GM21786 (cell line): ENCODE results near the gene P4HB.
A peak's percentile ranks its signal among the peaks of the same experiment; 100 is the strongest.

ENCODE experiments used
- ATAC-seq: cut with Tn5 transposase; IDR thresholded peaks from one replicate; pipeline ENCODE4 v1.9.1; 2021; ENCODE audit not compliant: unreplicated experiment

The P4HB gene

DNA sequence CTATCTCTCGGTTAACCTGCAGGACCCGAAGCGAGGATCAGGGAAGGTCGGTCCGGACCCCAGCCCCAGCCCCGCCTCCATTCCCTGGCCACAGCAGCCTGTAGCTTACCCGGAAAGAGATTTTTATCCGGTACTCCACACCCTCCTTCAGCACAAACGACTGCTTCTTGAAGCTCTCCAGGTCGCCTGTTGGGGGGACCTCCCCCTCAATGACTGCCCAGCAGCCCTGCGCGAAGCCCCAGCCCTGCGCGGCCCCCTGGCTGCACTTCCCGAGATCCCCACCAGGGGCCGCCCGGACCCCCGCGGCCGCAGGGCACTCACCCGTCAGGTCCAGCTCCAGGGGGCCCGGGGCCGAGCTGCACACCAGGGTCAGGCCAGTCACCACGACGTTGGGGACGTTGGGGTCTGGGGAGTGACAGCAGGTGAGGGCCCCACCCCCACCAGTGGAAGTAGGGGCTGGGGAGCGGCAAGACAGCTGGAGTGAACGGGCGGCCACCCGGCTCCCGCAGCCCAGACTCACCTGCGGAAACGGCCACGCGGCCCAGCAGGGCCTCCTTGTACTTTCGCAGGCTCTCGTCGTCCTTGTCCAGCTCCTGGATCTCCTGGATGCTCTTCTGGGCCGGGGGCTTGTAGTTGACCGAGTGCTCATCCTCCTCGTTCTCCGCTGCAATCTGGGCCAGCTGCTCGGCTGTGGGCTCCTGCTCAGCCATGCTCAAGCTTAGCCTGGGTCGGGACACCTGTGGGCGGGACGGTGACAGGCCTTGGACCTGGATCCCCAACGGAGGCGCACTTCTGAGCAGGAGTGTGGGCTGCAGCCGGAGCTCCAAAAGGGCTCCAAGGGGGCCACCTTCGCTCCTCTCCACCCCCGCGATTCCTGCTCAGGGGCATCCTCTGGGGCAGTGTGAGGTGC is 9.1 kb upstream of the P4HB start:
- ATAC-seq: no peak

DNA sequence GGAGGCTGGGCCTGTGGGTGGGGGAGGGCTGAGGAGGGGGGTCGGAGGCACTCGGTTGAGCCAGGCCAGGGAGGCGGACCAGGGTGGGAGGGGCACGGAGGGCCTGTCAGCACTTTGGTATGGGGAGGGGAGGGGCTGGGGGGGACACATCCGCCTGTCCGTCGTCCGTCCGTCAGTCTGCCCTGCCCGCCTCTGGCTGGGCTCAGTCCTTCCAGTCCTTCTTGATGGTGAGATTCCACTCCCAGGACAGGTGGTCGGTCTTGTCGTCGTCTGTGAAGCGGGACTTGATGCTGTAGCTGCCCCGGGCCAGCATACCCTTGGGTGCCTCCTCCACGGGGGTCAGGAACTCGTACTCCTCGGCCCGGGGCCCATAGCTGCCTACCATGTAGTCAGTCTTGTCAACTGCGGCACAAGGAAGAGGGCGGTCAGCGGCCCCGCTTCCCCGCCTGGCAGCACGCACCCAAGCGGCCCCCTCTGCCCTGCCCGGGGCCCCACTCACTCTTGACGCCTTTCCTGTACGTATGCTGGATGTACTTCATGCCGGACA is 8.4 kb upstream of the P4HB start:
- ATAC-seq: no peak

- ATAC-seq: no peak
Measured at GRCh38 chr17:81867991-81868673, 7.8 kb upstream of the P4HB start.

DNA sequence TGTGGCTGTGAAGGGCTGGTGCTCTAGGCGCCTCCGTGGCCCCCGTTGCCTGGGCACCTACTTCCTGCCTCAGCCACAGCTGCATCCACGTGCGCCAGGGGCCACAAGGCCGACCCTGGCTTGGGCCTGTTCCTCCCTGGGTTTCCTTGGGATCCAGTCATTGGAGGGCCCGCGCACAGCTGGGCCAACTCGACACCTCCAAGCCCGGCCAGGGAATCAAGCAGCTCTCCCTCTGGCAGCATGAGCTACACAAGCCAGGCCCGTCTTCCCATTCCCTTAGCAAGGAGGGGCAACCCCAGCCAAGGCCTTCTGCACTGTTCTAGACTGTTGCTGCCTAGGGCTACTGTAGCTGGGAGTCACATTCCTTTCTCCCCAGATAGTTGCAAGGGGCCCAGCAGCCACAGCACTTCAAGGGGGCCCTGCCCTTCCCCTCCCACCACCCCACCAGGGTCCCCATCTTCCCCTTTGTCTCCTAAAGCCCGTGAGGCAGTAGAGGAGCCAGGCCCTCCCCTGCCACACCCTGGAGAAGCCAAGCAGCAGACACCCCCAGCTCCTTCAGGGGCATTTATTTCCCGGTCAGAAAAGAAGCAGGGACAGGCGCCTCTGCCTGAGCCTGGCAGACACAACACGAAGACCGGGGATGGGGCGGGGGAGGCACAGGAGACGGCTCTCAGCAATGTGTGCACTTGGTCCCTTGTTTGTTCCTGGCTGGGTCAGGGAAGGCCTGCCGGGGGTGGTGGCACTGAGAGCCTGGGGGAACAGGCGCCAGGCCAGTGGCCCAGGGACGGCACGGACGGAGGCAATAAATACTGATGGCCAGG is 7.0 kb upstream of the P4HB start:
- no peak for ATAC-seq

GRCh38 chr17:81866440-81867169 is 6.3 kb upstream of the P4HB start:
- ATAC-seq: no peak

- ATAC-seq: no peak
Measured at GRCh38 chr17:81865733-81866439, 5.6 kb upstream of the P4HB start.

GRCh38 chr17:81865358-81865732 is 5.0 kb upstream of the P4HB start:
- ATAC-seq: no peak

DNA sequence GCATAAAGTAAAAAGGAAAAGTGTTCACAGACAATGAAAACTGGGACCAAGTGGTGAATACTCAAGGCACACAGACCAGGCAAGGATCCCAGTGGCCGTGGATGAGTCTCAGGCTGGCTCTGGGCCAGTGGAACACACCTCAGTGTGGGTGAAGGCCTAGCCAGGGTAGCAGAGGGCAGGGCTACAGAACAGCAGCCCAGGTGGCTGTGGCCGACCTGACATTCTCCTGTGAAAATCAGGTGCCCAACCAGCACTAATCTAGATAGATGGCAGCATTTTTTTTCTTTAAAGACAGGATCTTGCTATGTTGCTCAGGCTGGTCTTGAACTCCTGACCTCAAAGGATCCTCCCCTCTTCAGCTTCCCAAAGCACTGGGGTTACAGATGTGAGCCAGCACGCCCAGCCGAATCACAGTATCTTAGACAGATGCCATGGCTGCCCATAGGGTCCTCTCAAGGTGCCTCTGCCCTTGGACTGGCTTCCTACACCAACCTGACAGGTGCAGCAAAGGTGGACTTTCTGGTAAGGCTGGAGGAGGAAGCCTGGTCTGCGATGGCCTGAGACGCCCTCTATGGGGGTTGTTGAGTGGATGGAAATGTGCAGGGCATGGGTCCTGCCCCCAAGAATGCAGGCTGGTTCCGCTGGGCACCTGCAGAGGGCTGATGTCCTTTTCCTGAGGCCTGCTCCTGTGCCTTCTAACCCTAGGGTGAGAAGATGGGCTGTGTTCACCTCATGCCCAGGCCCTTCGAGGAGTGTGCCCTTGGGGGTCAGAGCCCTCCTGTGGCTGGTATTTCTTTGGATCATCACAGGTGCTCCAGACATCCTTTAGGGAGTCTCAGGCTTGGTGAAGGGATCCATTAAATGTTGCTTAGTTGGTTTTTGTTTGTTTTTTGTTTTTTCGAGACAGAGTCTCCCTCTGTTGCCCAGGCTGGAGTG is 3.8 kb upstream of the P4HB start:
- ATAC-seq: no peak

DNA sequence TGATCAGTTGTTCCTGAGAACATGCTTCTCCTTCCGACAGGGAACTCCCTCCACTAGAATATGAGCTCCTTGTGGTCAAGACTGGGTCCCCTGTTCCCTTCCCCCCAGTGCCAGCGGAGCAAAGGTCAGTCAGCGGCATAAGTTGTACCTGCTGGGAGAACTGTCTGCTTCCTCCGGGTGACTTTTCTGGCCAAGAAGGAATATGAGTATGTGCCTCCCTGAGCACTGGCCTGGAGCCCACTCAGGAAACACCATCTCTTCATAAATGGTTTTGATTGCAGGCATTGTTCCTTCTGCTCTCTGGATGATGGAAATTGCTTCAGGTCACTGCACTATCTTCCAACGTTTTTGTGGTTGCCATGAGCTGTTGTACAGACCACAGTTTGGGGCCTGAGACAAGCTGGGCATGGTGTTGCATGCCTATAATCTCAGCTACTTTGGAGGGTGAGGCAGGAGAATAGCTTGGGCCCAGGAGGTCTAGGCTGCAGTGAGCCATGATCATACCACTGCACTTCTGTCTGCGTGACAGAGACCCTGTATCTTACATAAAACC is 2.9 kb upstream of the P4HB start:
- no peak for ATAC-seq

GRCh38 chr17:81860756-81861568 is 627 bp upstream of the P4HB start:
- peak; percentile 74 for ATAC-seq

DNA sequence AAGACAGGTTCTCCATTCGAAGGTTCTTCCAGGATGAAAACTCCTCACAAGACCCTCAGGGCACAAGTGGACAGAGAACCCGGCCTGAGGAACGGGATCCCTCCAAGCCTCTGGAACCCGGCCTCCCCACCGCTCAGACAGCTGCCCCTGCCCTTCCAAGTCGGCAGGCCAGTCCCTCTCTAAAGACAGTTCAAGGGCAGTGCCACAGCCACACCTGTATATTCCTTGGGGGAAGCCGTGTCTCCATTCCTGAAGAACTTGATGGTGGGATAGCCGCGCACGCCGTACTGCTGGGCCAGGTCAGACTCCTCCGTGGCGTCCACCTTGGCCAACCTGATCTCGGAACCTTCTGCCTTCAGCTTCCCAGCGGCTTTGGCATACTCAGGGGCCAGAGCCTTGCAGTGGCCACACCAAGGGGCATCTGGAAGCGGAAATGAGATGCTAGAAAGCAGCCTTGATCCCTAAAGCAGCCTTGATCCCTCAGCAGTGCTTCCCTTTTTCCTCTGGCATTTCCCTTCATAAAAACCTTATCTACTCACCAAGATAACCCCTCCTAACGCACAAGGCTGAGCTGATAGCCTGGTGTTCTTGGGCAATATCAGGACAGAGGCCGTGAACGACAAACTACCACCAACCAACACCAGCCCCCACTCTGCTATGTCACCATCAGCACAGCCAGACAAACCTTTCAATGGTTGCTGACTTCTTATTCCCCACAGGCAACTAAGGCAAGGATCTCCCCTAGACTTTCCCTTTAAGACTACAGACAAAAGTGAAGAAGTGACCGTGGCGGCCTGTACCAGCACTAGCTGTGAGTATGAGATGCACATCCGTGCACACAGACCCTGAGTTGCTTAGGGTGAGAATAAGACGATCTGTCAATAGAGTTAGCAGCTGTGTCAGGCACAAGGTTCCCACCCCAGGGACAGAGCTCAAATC is 1.1 kb downstream of the P4HB start:
- ATAC-seq: no peak

GRCh38 chr17:81858170-81858966 is 2.0 kb downstream of the P4HB start:
- ATAC-seq: no peak

GRCh38 chr17:81854974-81855774 is 5.2 kb downstream of the P4HB start:
- no peak for ATAC-seq

DNA sequence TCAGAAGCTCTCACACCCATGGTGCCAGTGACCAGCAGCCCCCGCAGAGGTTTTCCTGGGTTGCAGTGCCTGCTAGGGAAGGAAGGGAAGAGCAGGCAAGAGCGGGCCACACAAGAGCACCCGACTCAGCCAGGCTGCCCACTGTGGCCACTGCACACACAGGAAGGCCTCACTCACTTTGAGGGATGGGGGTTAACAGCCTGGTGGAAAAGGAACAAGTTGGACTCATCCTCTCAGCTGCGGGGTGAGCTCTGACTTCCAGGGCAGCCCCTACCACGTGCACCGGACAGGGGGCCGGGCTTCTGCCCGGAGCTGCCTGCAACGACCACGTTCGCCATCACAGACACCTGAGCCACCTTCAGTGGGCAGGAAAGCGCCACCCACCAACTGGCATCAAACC is 8.1 kb downstream of the P4HB start:
- ATAC-seq: no peak

GRCh38 chr17:81851423-81851822 is 8.9 kb downstream of the P4HB start:
- no peak for ATAC-seq
